C4-2B (cell line): ENCODE results near the gene LRP10.

Experiments used
- ZFX ChIP-seq: fragments of 450-650 bp; IDR thresholded peaks from 2 replicates; pipeline ENCODE4 v1.6.1; 2017
- TF ChIP-seq, protein P1 (sequence below): fragments of 450-650 bp; conservative IDR thresholded peaks from 2 replicates; pipeline ENCODE4 v1.5.1; 2017; ENCODE audit warnings: mild to moderate bottlenecking

DNA sequence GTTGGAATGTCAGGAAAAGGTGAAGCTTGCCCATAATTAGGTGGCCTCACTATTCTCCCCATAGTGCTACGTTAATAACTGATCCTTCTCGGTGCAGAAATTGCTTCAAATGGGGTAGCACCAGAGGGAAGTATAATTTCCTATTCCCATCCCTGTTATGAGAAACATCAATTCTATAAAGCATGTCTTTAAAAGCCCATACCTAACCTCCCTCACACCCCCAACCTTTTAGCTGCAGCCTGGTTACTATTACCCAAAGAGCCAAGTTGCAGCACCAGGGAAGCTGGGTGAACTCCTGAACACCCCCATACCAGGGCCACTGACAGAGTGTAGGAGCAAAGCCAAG, 32.2 kb downstream of the LRP10 start:
- TF ChIP-seq, protein P1, sequence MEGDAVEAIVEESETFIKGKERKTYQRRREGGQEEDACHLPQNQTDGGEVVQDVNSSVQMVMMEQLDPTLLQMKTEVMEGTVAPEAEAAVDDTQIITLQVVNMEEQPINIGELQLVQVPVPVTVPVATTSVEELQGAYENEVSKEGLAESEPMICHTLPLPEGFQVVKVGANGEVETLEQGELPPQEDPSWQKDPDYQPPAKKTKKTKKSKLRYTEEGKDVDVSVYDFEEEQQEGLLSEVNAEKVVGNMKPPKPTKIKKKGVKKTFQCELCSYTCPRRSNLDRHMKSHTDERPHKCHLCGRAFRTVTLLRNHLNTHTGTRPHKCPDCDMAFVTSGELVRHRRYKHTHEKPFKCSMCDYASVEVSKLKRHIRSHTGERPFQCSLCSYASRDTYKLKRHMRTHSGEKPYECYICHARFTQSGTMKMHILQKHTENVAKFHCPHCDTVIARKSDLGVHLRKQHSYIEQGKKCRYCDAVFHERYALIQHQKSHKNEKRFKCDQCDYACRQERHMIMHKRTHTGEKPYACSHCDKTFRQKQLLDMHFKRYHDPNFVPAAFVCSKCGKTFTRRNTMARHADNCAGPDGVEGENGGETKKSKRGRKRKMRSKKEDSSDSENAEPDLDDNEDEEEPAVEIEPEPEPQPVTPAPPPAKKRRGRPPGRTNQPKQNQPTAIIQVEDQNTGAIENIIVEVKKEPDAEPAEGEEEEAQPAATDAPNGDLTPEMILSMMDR, result no peak
- no peak for TF ChIP-seq ZFX
